Endothelial cell of umbilical vein (primary cell): Measurements from ENCODE around the gene HSPA9.

Source experiments
- EZH2 ChIP-seq: IDR thresholded peaks from 2 replicates; pipeline ENCODE4 v1.6.1; 2012; ENCODE audit warnings: borderline replicate concordance, low read depth, mild to moderate bottlenecking, moderate library complexity, low read length, inconsistent platforms; ENCODE audit not compliant: severe bottlenecking
- FOS ChIP-seq: IDR thresholded peaks from 2 replicates; pipeline ENCODE4 v1.6.1; 2011; ENCODE audit warnings: mild to moderate bottlenecking, low read length, moderate library complexity, borderline replicate concordance; ENCODE audit not compliant: insufficient read depth
- GATA2 ChIP-seq: IDR thresholded peaks from 2 replicates; pipeline ENCODE4 v1.7.0; 2011; ENCODE audit warnings: low read depth, mild to moderate bottlenecking, moderate library complexity, mixed read lengths, low read length; ENCODE audit not compliant: insufficient read length, insufficient read depth
- MYC ChIP-seq: IDR thresholded peaks from one replicate; pipeline ENCODE4 v1.6.1; 2011; ENCODE audit warnings: mild to moderate bottlenecking, low read depth, low read length
- POLR2A ChIP-seq: IDR thresholded peaks from 2 replicates; pipeline ENCODE4 v1.6.1; 2012; ENCODE audit warnings: low read depth, mild to moderate bottlenecking, control low read depth, low read length
- POLR2AphosphoS5 ChIP-seq: IDR thresholded peaks from 2 replicates; pipeline ENCODE4 v1.6.1; 2012; ENCODE audit warnings: low read depth, mild to moderate bottlenecking, control low read depth, low read length, moderate library complexity; ENCODE audit not compliant: insufficient read depth
- TF ChIP-seq, protein P1 (sequence below), 2 donors: IDR thresholded peaks; 1 replicate in 1 of 2; 2 replicates in 1 of 2; pipeline ENCODE4 v1.5.1; 2011; ENCODE audit warnings: low read length in 2 of 2, mild to moderate bottlenecking in 2 of 2, moderate library complexity in 2 of 2, control low read depth in 1 of 2, inconsistent platforms in 1 of 2, low read depth in 1 of 2; ENCODE audit not compliant: insufficient read depth in 1 of 2; ENCODE audit errors: extremely low read depth in 1 of 2
- TF ChIP-seq, protein P2 (sequence below): IDR thresholded peaks from 2 replicates; pipeline ENCODE4 v1.6.1; 2011; ENCODE audit not compliant: insufficient read depth, insufficient read length

DNA sequence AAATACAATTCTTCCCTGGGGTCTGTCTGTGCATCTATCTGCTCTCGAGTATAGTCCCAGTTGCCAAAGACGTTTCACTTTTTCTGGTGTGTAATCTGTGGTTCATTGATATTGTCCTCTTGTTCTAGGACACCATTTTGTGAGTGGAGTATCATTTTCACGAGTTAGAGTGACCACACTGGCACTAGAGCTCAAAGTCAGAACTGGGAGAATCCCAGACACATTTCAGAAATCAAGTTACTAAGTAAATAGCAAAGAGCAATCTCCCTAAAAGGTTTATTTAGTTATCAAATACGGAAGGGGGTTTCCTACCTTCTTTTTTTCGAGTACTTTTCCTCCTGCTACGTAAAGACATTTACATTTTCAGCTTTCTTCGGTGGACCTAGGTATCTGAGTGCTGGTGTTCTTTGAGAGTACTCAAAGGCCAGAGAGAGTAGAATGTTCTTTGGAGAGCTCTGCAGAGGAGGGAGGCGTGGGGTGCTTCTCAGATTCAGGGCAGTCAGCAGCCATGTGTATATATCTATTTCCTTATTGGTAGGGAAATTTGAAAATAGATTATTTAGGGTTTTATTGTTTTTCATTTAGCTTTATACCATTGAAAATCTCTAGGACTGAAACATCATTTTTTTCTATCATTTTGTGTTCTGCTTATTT lies 8.9 kb upstream of the HSPA9 start:
- TF ChIP-seq POLR2AphosphoS5: no peak
- no peak for TF ChIP-seq POLR2A
- TF ChIP-seq, protein P1, sequence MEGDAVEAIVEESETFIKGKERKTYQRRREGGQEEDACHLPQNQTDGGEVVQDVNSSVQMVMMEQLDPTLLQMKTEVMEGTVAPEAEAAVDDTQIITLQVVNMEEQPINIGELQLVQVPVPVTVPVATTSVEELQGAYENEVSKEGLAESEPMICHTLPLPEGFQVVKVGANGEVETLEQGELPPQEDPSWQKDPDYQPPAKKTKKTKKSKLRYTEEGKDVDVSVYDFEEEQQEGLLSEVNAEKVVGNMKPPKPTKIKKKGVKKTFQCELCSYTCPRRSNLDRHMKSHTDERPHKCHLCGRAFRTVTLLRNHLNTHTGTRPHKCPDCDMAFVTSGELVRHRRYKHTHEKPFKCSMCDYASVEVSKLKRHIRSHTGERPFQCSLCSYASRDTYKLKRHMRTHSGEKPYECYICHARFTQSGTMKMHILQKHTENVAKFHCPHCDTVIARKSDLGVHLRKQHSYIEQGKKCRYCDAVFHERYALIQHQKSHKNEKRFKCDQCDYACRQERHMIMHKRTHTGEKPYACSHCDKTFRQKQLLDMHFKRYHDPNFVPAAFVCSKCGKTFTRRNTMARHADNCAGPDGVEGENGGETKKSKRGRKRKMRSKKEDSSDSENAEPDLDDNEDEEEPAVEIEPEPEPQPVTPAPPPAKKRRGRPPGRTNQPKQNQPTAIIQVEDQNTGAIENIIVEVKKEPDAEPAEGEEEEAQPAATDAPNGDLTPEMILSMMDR (IDR thresholded peaks at IDR 0.05; ENCODE audit: extremely low read depth in 1 of 2, insufficient read depth in 1 of 2, low read depth in 1 of 2, low read length in 2 of 2): no peak
- TF ChIP-seq FOS: no peak
- TF ChIP-seq, protein P2, sequence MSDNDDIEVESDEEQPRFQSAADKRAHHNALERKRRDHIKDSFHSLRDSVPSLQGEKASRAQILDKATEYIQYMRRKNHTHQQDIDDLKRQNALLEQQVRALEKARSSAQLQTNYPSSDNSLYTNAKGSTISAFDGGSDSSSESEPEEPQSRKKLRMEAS: no peak
- TF ChIP-seq EZH2: no peak
- TF ChIP-seq GATA2: no peak
- no peak for TF ChIP-seq MYC
